Activated T-helper 2 cell treated with anti-CD3 and anti-CD28 coated beads, Interferon-gamma antibody, Interleukin-2, Interleukin-4, amounts not matched to agents 10 μg/mL and 5 μg/mL and 100 μg/mL, durations not matched to agents 14 hours and 24 hours and 36 hours (primary cell): Measurements from ENCODE around the gene SCAI. TPM values are rescaled to one million over a fixed set of nuclear protein-coding genes. Genes with fewer than 3 reads are reported as not detected.
A peak's percentile ranks its signal among the peaks of the same experiment; 100 is the strongest.
"Not testable (repeated sequence)": the region's sequence is repeated elsewhere in the genome, so short reads cannot be mapped to it uniquely, and the experiment has no call there.

Experiments
- DNase-seq: peaks from one replicate; pipeline ENCODE4 v3.0.0; 2021; ENCODE audit warnings: low spot score
- H3K27ac Mint-ChIP-seq: one replicate; pipeline ENCODE4 v1.8.0; 2021; ENCODE audit warnings: mixed read lengths
- H3K27me3 Mint-ChIP-seq: one replicate; pipeline ENCODE4 v1.8.0; 2021; ENCODE audit warnings: low read depth, mixed read lengths
- H3K36me3 Mint-ChIP-seq: one replicate; pipeline ENCODE4 v1.8.0; 2021; ENCODE audit warnings: low read depth, mixed read lengths
- H3K4me1 Mint-ChIP-seq: one replicate; pipeline ENCODE4 v1.8.0; 2021; ENCODE audit warnings: low read depth, mixed read lengths
- H3K4me3 Mint-ChIP-seq: one replicate; pipeline ENCODE4 v1.8.0; 2021; ENCODE audit warnings: low read depth, mild to moderate bottlenecking, moderate library complexity, mixed read lengths
- H3K9me3 Mint-ChIP-seq: one replicate; pipeline ENCODE4 v1.8.0; 2021; ENCODE audit warnings: mixed read lengths
- intact Hi-C: fragments of 100-400 bp; cut with micrococcal nuclease; formaldehyde crosslinking; loops from one replicate; pipeline ENCODE4 v1.15.1; 2023
- total RNA-seq: library from RNA; stranded (reverse); gene quantifications from 2 replicates; pipeline ENCODE4 v1.2.3, GENCODE V29; 2022

The SCAI gene
- total RNA-seq, 1 donor from 2014 or later, result 14.2 TPM

GRCh38 chr9:124940894-124941678 lies 202.2 kb downstream of the SCAI start, which contains the start of gene GOLGA1:
TSS of gene GOLGA1 (minus strand) at chr9:124941083. CDS start at chr9:124938711, 2,372 bp downstream.
- peak within 1 kb of the TSS; percentile 95 for H3K4me3 Mint-ChIP-seq
- H3K4me1 Mint-ChIP-seq, result peaks cover 25% of the 10 kb centered on the region
- peaks cover 34% of the 10 kb centered on the region for H3K36me3 Mint-ChIP-seq
- intact Hi-C loops, result loop anchor here (1.0 to 5.0 kb wide), 6 partner anchors 71 to 524 kb away; partner anchors contain the start of genes ARPC5L, GAPVD1, PPP6C and PSMB7
- peak; percentile 92 for DNase-seq
- peak within 1 kb of the TSS; percentile 98 for H3K27ac Mint-ChIP-seq
- no peaks in the 10 kb centered on the region for H3K27me3 Mint-ChIP-seq
- H3K9me3 Mint-ChIP-seq, result no peaks in the 10 kb centered on the region

- H3K36me3 Mint-ChIP-seq, result peaks cover 40% of the 10 kb centered on the region
- no peaks in the 10 kb centered on the region for H3K27me3 Mint-ChIP-seq
- H3K9me3 Mint-ChIP-seq, result no peaks in the 10 kb centered on the region
- intact Hi-C loops, result loop anchor here (5.0 kb wide), 2 partner anchors 322 to 523 kb away; partner anchors contain the start of genes GAPVD1 and PSMB7
- H3K4me1 Mint-ChIP-seq, result peaks cover 25% of the 10 kb centered on the region
- peak overlapping the region; percentile 98 for H3K27ac Mint-ChIP-seq
- peak overlapping the region; percentile 95 for H3K4me3 Mint-ChIP-seq
- no peak for DNase-seq
These were observed 202.8 kb downstream of the SCAI start for GRCh38 chr9:124940521-124940893.

- Mint-ChIP-seq H3K4me3 (peak overlapping the region; percentile 95), H3K9me3 (no peaks in the 10 kb centered on the region), H3K4me1 (peaks cover 25% of the 10 kb centered on the region), H3K27me3 (no peaks in the 10 kb centered on the region), H3K36me3 (peaks cover 41% of the 10 kb centered on the region), H3K27ac (peak overlapping the region; percentile 98)
- no peak for DNase-seq
- intact Hi-C loops, result loop anchor here (5.0 kb wide), 2 partner anchors 322 to 523 kb away; partner anchors contain the start of genes GAPVD1 and PSMB7
These were observed 203.4 kb downstream of the SCAI start for GRCh38 chr9:124939944-124940343.

- Mint-ChIP-seq H3K9me3 (no peaks in the 10 kb centered on the region), H3K27me3 (no peaks in the 10 kb centered on the region), H3K4me3 (no peak overlapping the region), H3K4me1 (peaks cover 14% of the 10 kb centered on the region), H3K27ac (no peak overlapping the region), H3K36me3 (peaks cover 55% of the 10 kb centered on the region)
- DNase-seq, result no peak
- intact Hi-C loops, result no loop called here
These were observed 209.0 kb downstream of the SCAI start for GRCh38 chr9:124934290-124934689.

GRCh38 chr9:124932333-124932732 lies 211.0 kb downstream of the SCAI start:
- H3K4me1 Mint-ChIP-seq, result peaks cover 5% of the 10 kb centered on the region
- H3K27ac Mint-ChIP-seq, result no peak overlapping the region
- no peaks in the 10 kb centered on the region for H3K9me3 Mint-ChIP-seq
- no peaks in the 10 kb centered on the region for H3K27me3 Mint-ChIP-seq
- H3K4me3 Mint-ChIP-seq, result no peak overlapping the region
- intact Hi-C loops, result no loop called here
- DNase-seq, result no peak
- peaks cover 55% of the 10 kb centered on the region for H3K36me3 Mint-ChIP-seq

GRCh38 chr9:124929464-124929863 lies 213.9 kb downstream of the SCAI start:
- Mint-ChIP-seq H3K36me3 (peaks cover 54% of the 10 kb centered on the region), H3K27me3 (no peaks in the 10 kb centered on the region), H3K9me3 (no peaks in the 10 kb centered on the region), H3K4me3 (no peak overlapping the region), H3K4me1 (peaks cover 4% of the 10 kb centered on the region), H3K27ac (no peak overlapping the region)
- intact Hi-C loops, result no loop called here
- DNase-seq, result no peak

- H3K27me3 Mint-ChIP-seq, result no peaks in the 10 kb centered on the region
These were observed 215.2 kb downstream of the SCAI start for GRCh38 chr9:124928116-124928515.

GRCh38 chr9:124920394-124920793 lies 222.9 kb downstream of the SCAI start:
- H3K4me1 Mint-ChIP-seq, DNase-seq, H3K27me3 Mint-ChIP-seq, intact Hi-C loops, H3K27ac Mint-ChIP-seq, H3K9me3 Mint-ChIP-seq, H3K4me3 Mint-ChIP-seq: not testable (repeated sequence)
- peaks cover 26% of the 10 kb centered on the region for H3K36me3 Mint-ChIP-seq

More at GRCh38 chr9:124928116-124928515, 215.2 kb downstream of the SCAI start:
- no peak overlapping the region for H3K4me3 Mint-ChIP-seq
- intact Hi-C loops, result no loop called here
- H3K36me3 Mint-ChIP-seq, result peaks cover 44% of the 10 kb centered on the region
- DNase-seq, result no peak
- no peaks in the 10 kb centered on the region for H3K9me3 Mint-ChIP-seq
- no peak overlapping the region for H3K27ac Mint-ChIP-seq
- H3K4me1 Mint-ChIP-seq, result no peaks in the 10 kb centered on the region

- no peaks in the 10 kb centered on the region for H3K27me3 Mint-ChIP-seq
- H3K4me1 Mint-ChIP-seq, result no peaks in the 10 kb centered on the region
- no peak overlapping the region for H3K27ac Mint-ChIP-seq
- H3K4me3 Mint-ChIP-seq, result no peak overlapping the region
- peaks cover 38% of the 10 kb centered on the region for H3K36me3 Mint-ChIP-seq
- no peaks in the 10 kb centered on the region for H3K9me3 Mint-ChIP-seq
- intact Hi-C loops, result no loop called here
- no peak for DNase-seq
These were observed 228.4 kb downstream of the SCAI start for GRCh38 chr9:124914753-124915405.

GRCh38 chr9:124913378-124913777 lies 229.9 kb downstream of the SCAI start:
- intact Hi-C loops, result no loop called here
- Mint-ChIP-seq H3K27ac (no peak overlapping the region), H3K36me3 (peaks cover 33% of the 10 kb centered on the region), H3K27me3 (no peaks in the 10 kb centered on the region), H3K9me3 (no peaks in the 10 kb centered on the region), H3K4me1 (no peaks in the 10 kb centered on the region), H3K4me3 (no peak overlapping the region)
- DNase-seq, result no peak

GRCh38 chr9:124911766-124912165 lies 231.6 kb downstream of the SCAI start:
- no peak for DNase-seq
- H3K36me3 Mint-ChIP-seq, result peaks cover 41% of the 10 kb centered on the region
- no peak overlapping the region for H3K27ac Mint-ChIP-seq
- intact Hi-C loops, result no loop called here
- no peaks in the 10 kb centered on the region for H3K27me3 Mint-ChIP-seq
- H3K4me1 Mint-ChIP-seq, result no peaks in the 10 kb centered on the region
- no peaks in the 10 kb centered on the region for H3K9me3 Mint-ChIP-seq
- no peak overlapping the region for H3K4me3 Mint-ChIP-seq

- intact Hi-C loops, result no loop called here
- no peak for DNase-seq
- no peak overlapping the region for H3K4me3 Mint-ChIP-seq
- no peaks in the 10 kb centered on the region for H3K27me3 Mint-ChIP-seq
- H3K36me3 Mint-ChIP-seq, result peaks cover 40% of the 10 kb centered on the region
- H3K27ac Mint-ChIP-seq, result no peak overlapping the region
- no peaks in the 10 kb centered on the region for H3K4me1 Mint-ChIP-seq
- H3K9me3 Mint-ChIP-seq, result no peaks in the 10 kb centered on the region
These were observed 235.2 kb downstream of the SCAI start for GRCh38 chr9:124908098-124908497.

GRCh38 chr9:124906966-124907365 lies 236.4 kb downstream of the SCAI start:
- Mint-ChIP-seq H3K9me3 (no peaks in the 10 kb centered on the region), H3K4me3 (no peak overlapping the region), H3K4me1 (no peaks in the 10 kb centered on the region), H3K36me3 (peaks cover 42% of the 10 kb centered on the region), H3K27ac (no peak overlapping the region), H3K27me3 (no peaks in the 10 kb centered on the region)
- intact Hi-C loops, result no loop called here
- DNase-seq, result no peak
